Liver (tissue), 9 donors: ENCODE results near the gene SMYD5. TPM values are rescaled to one million over a fixed set of nuclear protein-coding genes. Genes with fewer than 3 reads are reported as not detected.

Experiments used
- DNase-seq: peaks from one replicate; pipeline ENCODE4 v3.0.0-alpha.2; 2017; ENCODE audit warnings: low spot score
- H3K27ac ChIP-seq, 2 donors: one replicate each; pipeline ENCODE4 v1.7.0; 2013; ENCODE audit warnings: inconsistent platforms in 2 of 2, low read length in 2 of 2, control low read depth in 1 of 2, low read depth in 1 of 2, mild to moderate bottlenecking in 1 of 2
- H3K27me3 ChIP-seq, 4 donors: one replicate each; pipeline versions ENCODE4 v1.6.1 to v1.7.0; 2013; ENCODE audit warnings: low read length in 3 of 4, inconsistent platforms in 1 of 4, mild to moderate bottlenecking in 1 of 4, moderate library complexity in 1 of 4; ENCODE audit not compliant: control insufficient read depth in 4 of 4, insufficient read depth in 4 of 4
- H3K36me3 ChIP-seq, 4 donors: one replicate each; pipeline versions ENCODE4 v1.6.1 to v1.7.0; 2013; ENCODE audit warnings: low read length in 3 of 4, mild to moderate bottlenecking in 3 of 4, low read depth in 1 of 4, moderate library complexity in 1 of 4; ENCODE audit not compliant: control insufficient read depth in 4 of 4, insufficient read depth in 3 of 4
- H3K4me1 ChIP-seq, 4 donors: one replicate each; pipeline versions ENCODE4 v1.6.1 to v1.7.0; 2013; ENCODE audit warnings: low read length in 3 of 4, mild to moderate bottlenecking in 3 of 4, moderate library complexity in 1 of 4; ENCODE audit not compliant: control insufficient read depth in 4 of 4, insufficient read depth in 4 of 4
- H3K4me3 ChIP-seq, 3 donors: one replicate each; pipeline versions ENCODE4 v1.6.1 to v1.7.0; 2013; ENCODE audit warnings: low read length in 3 of 3, control low read depth in 1 of 3, low read depth in 1 of 3, mild to moderate bottlenecking in 1 of 3
- H3K9ac ChIP-seq, 2 donors: one replicate each; pipeline ENCODE4 v1.7.0; 2013; ENCODE audit warnings: low read length in 2 of 2, mild to moderate bottlenecking in 2 of 2, moderate library complexity in 2 of 2, control low read depth in 1 of 2, low read depth in 1 of 2
- H3K9me3 ChIP-seq, 4 donors: one replicate each; pipeline versions ENCODE4 v1.6.1 to v1.7.0; 2013; ENCODE audit warnings: low read length in 3 of 4; ENCODE audit not compliant: control insufficient read depth in 4 of 4
- CTCF ChIP-seq: fragments of 150-350 bp; IDR thresholded peaks from 2 replicates; pipeline ENCODE4 v1.5.1; 2017; ENCODE audit warnings: improper control_type of control experiment, low read depth, low read length; ENCODE audit not compliant: missing input control
- EGR1 ChIP-seq, 2 donors: IDR thresholded peaks; 2 replicates each; pipeline ENCODE4 v1.6.1; 2016 to 2018; ENCODE audit warnings: antibody characterized with exemption in 2 of 2, low read depth in 2 of 2
- FOXA1 ChIP-seq: IDR thresholded peaks from 2 replicates; pipeline ENCODE4 v1.6.1; 2016; ENCODE audit warnings: antibody characterized with exemption
- FOXA2 ChIP-seq: IDR thresholded peaks from 2 replicates; pipeline ENCODE4 v1.6.1; 2016; ENCODE audit warnings: antibody characterized with exemption
- GABPA ChIP-seq, 2 donors: IDR thresholded peaks in 1 of 2; conservative IDR thresholded peaks in 1 of 2; 2 replicates each; pipeline ENCODE4 v1.6.1; 2016; ENCODE audit warnings: antibody characterized with exemption in 2 of 2, mild to moderate bottlenecking in 1 of 2, moderate library complexity in 1 of 2
- HNF4A ChIP-seq, 2 donors: conservative IDR thresholded peaks; 2 replicates each; pipeline ENCODE4 v1.6.1; 2016; ENCODE audit warnings: antibody characterized with exemption in 2 of 2, mild to moderate bottlenecking in 2 of 2
- JUND ChIP-seq, 2 donors: IDR thresholded peaks; 2 replicates each; pipeline ENCODE4 v1.6.1; 2016; ENCODE audit warnings: antibody characterized with exemption in 2 of 2
- NR2F2 ChIP-seq: IDR thresholded peaks from 2 replicates; pipeline ENCODE4 v1.6.1; 2016; ENCODE audit warnings: antibody characterized with exemption
- RAD21 ChIP-seq, 2 donors: IDR thresholded peaks; 2 replicates each; pipeline ENCODE4 v1.6.1; 2016; ENCODE audit warnings: antibody characterized with exemption in 2 of 2, mild to moderate bottlenecking in 2 of 2
- RXRA ChIP-seq, 2 donors: IDR thresholded peaks; 2 replicates each; pipeline ENCODE4 v1.6.1; 2017 to 2018; ENCODE audit warnings: antibody characterized with exemption in 2 of 2, mild to moderate bottlenecking in 1 of 2
- SP1 ChIP-seq: IDR thresholded peaks from 2 replicates; pipeline ENCODE4 v1.6.1; 2018; ENCODE audit warnings: antibody characterized with exemption, mild to moderate bottlenecking
- TAF1 ChIP-seq: conservative IDR thresholded peaks from 2 replicates; pipeline ENCODE4 v1.6.1; 2016; ENCODE audit warnings: antibody characterized with exemption, mild to moderate bottlenecking
- YY1 ChIP-seq: IDR thresholded peaks from 2 replicates; pipeline ENCODE4 v1.6.1; 2016; ENCODE audit warnings: antibody characterized with exemption, mild to moderate bottlenecking
- ZBTB33 ChIP-seq: IDR thresholded peaks from 2 replicates; pipeline ENCODE4 v1.6.1; 2016; ENCODE audit warnings: antibody characterized with exemption
- WGBS: extraction: QIAGEN DNeasy Blood & Tissue Kit; methylation state at CpG from one replicate; pipeline ENCODE4 v1.1.7; 2013; 5-methylcytosine and 5-hydroxymethylcytosine counted together
- polyA plus RNA-seq, 2 donors: library from polyadenylated mRNA; stranded (reverse) in 1 of 2; unstranded in 1 of 2; fragments of 200-250 nt in 1 of 2; fragments of >200 nt in 1 of 2; fragmentation: Nextera tagmentation in 1 of 2; extraction: Ambion mirVana in 1 of 2; gene quantifications; one replicate each; pipeline versions ENCODE4 v1.2.1 to v1.2.3, GENCODE V29; 2013 to 2015
- total RNA-seq, 2 donors: library from RNA; depleted of rRNA; stranded (reverse); fragments of >200 nt; gene quantifications; one replicate each; pipeline ENCODE4 v1.2.3, GENCODE V29; 2014
- TF ChIP-seq, protein P1 (sequence below): IDR thresholded peaks from 2 replicates; pipeline ENCODE4 v1.6.1; 2016; ENCODE audit warnings: antibody characterized with exemption
- TF ChIP-seq, protein P2 (sequence below): IDR thresholded peaks from 2 replicates; pipeline ENCODE4 v1.6.1; 2016; ENCODE audit warnings: antibody characterized with exemption, mild to moderate bottlenecking
- TF ChIP-seq, protein P3 (sequence below): IDR thresholded peaks from 2 replicates; pipeline ENCODE4 v1.6.1; 2016; ENCODE audit warnings: antibody characterized with exemption
- donor health status: healthy.
- donor health status: healthy.
- donor health status: healthy.
- donor health status: healthy.
- donor health status: healthy.

SMYD5 gene
- total and polyA plus RNA-seq, 4 donors: 3.9 to 8.8 (median 5.8) TPM

- Histone ChIP-seq H3K9ac (no peak within 1 kb of the TSS), H3K4me1 (peaks cover 0 to 16% (median 7%) of the 10 kb centered on the region in 4 donors), H3K27ac (no peak within 1 kb of the TSS), H3K9me3 (no peaks in the 10 kb centered on the region), H3K36me3 (no peaks in the 10 kb centered on the region), H3K27me3 (peaks cover 0 to 9% (median 3%) of the 10 kb centered on the region in 4 donors), H3K4me3 (peak within 1 kb of the TSS in 1 of 3 donors; percentile 17)
- TF ChIP-seq FOXA2 (no peak), YY1 (no peak)
- 4% methylated on average over 87 of the region's 87 CpGs for WGBS
- DNase-seq: no peak
Observed at GRCh38 chr2:73202156-73203054, 11.6 kb upstream of the SMYD5 start, which contains the start of gene NOTO. Gene NOTO (plus strand): TSS chr2:73202574. CDS start chr2:73202667, 93 bp downstream.

- 8% methylated on average over 44 of the region's 44 CpGs for WGBS
Observed at GRCh38 chr2:73203055-73203681, 10.9 kb upstream of the SMYD5 start.

DNA sequence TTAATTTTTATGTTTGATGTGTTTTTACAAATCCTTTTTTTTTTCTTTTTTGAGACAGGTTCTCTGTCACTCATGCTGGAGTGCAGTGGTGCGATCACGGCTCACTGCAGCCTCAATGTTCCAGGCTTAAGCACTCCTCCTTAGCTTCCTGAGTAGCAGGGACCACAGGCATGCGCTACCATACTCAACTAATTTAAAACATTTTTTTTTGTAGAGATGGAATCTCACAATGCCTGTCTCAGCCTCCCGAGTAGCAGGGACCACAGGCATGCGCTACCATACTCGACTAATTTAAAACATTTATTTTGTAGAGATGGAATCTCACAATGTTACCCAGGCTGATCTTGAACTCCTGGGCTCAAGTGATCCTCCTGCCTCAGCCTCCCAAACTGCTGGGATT lies 8.4 kb upstream of the SMYD5 start:
- Histone ChIP-seq H3K36me3 (no peaks in the 10 kb centered on the region), H3K4me1 (peaks cover 0 to 16% (median 7%) of the 10 kb centered on the region in 4 donors), H3K9me3 (no peaks in the 10 kb centered on the region), H3K27ac (no peak overlapping the region), H3K9ac (no peak overlapping the region), H3K4me3 (no peak overlapping the region), H3K27me3 (peaks cover 0 to 9% (median 2%) of the 10 kb centered on the region in 4 donors)
- 91% methylated on average over 6 of the region's 6 CpGs for WGBS
- DNase-seq: no peak
- TF ChIP-seq JUND (IDR thresholded peaks at IDR 0.05) (no peak), YY1 (no peak), CTCF (no peak), FOXA1 (no peak), HNF4A (conservative IDR thresholded peaks at IDR 0.05) (no peak), RXRA (IDR thresholded peaks at IDR 0.05) (no peak), TAF1 (no peak), SP1 (no peak), EGR1 (IDR thresholded peaks at IDR 0.05; ENCODE audit: low read depth in 2 of 2) (no peak), ZBTB33 (no peak), RAD21 (IDR thresholded peaks at IDR 0.05) (no peak), NR2F2 (no peak), GABPA (IDR thresholded peaks at IDR 0.05 in 1 of 2, conservative IDR thresholded peaks at IDR 0.05 in 1 of 2) (no peak), FOXA2 (no peak)
- TF ChIP-seq, protein P1, sequence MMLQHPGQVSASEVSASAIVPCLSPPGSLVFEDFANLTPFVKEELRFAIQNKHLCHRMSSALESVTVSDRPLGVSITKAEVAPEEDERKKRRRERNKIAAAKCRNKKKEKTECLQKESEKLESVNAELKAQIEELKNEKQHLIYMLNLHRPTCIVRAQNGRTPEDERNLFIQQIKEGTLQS: no peak
- TF ChIP-seq, protein P2, sequence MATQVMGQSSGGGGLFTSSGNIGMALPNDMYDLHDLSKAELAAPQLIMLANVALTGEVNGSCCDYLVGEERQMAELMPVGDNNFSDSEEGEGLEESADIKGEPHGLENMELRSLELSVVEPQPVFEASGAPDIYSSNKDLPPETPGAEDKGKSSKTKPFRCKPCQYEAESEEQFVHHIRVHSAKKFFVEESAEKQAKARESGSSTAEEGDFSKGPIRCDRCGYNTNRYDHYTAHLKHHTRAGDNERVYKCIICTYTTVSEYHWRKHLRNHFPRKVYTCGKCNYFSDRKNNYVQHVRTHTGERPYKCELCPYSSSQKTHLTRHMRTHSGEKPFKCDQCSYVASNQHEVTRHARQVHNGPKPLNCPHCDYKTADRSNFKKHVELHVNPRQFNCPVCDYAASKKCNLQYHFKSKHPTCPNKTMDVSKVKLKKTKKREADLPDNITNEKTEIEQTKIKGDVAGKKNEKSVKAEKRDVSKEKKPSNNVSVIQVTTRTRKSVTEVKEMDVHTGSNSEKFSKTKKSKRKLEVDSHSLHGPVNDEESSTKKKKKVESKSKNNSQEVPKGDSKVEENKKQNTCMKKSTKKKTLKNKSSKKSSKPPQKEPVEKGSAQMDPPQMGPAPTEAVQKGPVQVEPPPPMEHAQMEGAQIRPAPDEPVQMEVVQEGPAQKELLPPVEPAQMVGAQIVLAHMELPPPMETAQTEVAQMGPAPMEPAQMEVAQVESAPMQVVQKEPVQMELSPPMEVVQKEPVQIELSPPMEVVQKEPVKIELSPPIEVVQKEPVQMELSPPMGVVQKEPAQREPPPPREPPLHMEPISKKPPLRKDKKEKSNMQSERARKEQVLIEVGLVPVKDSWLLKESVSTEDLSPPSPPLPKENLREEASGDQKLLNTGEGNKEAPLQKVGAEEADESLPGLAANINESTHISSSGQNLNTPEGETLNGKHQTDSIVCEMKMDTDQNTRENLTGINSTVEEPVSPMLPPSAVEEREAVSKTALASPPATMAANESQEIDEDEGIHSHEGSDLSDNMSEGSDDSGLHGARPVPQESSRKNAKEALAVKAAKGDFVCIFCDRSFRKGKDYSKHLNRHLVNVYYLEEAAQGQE: no peak
- TF ChIP-seq, protein P3, sequence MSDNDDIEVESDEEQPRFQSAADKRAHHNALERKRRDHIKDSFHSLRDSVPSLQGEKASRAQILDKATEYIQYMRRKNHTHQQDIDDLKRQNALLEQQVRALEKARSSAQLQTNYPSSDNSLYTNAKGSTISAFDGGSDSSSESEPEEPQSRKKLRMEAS: no peak

More at GRCh38 chr2:73203055-73203681, 10.9 kb upstream of the SMYD5 start:
- peak overlapping the region in 1 of 3 donors; percentile 17 for H3K4me3 ChIP-seq
- no peak overlapping the region for H3K27ac ChIP-seq
- TF ChIP-seq HNF4A (conservative IDR thresholded peaks at IDR 0.05) (no peak), FOXA1 (no peak)
- TF ChIP-seq, protein P1: no peak
- H3K36me3 ChIP-seq: no peaks in the 10 kb centered on the region
- H3K9ac ChIP-seq: no peak overlapping the region
- no peak for DNase-seq
- peaks cover 0 to 9% (median 3%) of the 10 kb centered on the region in 4 donors for H3K27me3 ChIP-seq
- no peaks in the 10 kb centered on the region for H3K9me3 ChIP-seq
- H3K4me1 ChIP-seq: peaks cover 0 to 16% (median 7%) of the 10 kb centered on the region in 4 donors
